K562 (cell line): Measurements from ENCODE around the gene BTBD16. TPM values are rescaled to one million over a fixed set of nuclear protein-coding genes. Genes with fewer than 3 reads are reported as not detected.

Source experiments
- ATAC-seq: fragments of 200-7000 bp; cut with Tn5 transposase; 3 replicates; pipeline ENCODE4 v1.9.1; 2020; ENCODE audit warnings: moderate library complexity
- BruUV-seq: library from RNA; stranded (reverse); fragments of 400-500 nt; replicated peaks from 2 replicates; lab custom pipeline; 2021; lab: Mats Ljungman, UMichigan
- CTCF ChIA-PET: fragments of 300-600 bp; formaldehyde crosslinking; extraction: SDS; loops from one replicate; lab custom pipeline; 2021; ENCODE audit warnings: low intra/inter-chr PET ratio; lab: Yijun Ruan, JAX
- POLR2A ChIA-PET: fragments of 300-600, 350-650 bp; sonication (Branson Sonifier 250); formaldehyde crosslinking; extraction: SDS; loops from one replicate; lab custom pipeline; 2021; ENCODE audit warnings: antibody characterized with exemption, inconsistent platforms; lab: Yijun Ruan, JAX
- DNase-seq, 4 experiments: peaks; one replicate each; pipeline versions ENCODE4 v3.0.0 to v3.0.0-alpha.2; 2011 to 2018; ENCODE audit warnings: low spot score in 3 of 4, mixed read lengths in 3 of 4; ENCODE audit errors: extremely low read depth in 1 of 4
- FAIRE-seq: peaks from 2 replicates; lab custom pipeline; 2011; peaks lifted over from hg19 to GRCh38; lab: Jason Lieb, UNC
- H2AFZ ChIP-seq: 2 replicates; pipeline ENCODE4 v1.6.0; 2011; ENCODE audit warnings: low read depth, low read length, control low read depth, inconsistent platforms
- H3K27ac ChIP-seq: fragments of 200-600 bp; 3 replicates; pipeline ENCODE4 v1.8.0; 2011; ENCODE audit warnings: low read depth, mild to moderate bottlenecking, control low read depth, inconsistent platforms, low read length, moderate library complexity, mixed read lengths; ENCODE audit errors: extremely low read depth
- H3K27me3 ChIP-seq, 2 experiments: fragments of 300-600 bp in 1 of 2; 2 replicates in 1 of 2; 3 replicates in 1 of 2; pipeline versions ENCODE4 v1.6.0 to v1.8.0; 2011; ENCODE audit warnings: inconsistent platforms in 2 of 2, low read length in 2 of 2, mild to moderate bottlenecking in 1 of 2, mixed read lengths in 1 of 2, moderate library complexity in 1 of 2; ENCODE audit not compliant: control insufficient read depth in 2 of 2, insufficient read depth in 2 of 2
- H3K36me3 ChIP-seq: fragments of 300-600 bp; 3 replicates; pipeline ENCODE4 v1.8.0; 2011; ENCODE audit warnings: mild to moderate bottlenecking, low read length, inconsistent platforms; ENCODE audit not compliant: control insufficient read depth, insufficient read depth
- H3K4me1 ChIP-seq, 2 experiments: fragments of 200-600 bp in 1 of 2; replicated peaks in 1 of 2; 2 replicates in 1 of 2; 3 replicates in 1 of 2; pipeline versions ENCODE4 v1.5.1 to v1.8.0; 2011; ENCODE audit warnings: inconsistent platforms in 2 of 2, low read length in 2 of 2, mild to moderate bottlenecking in 1 of 2, mixed read lengths in 1 of 2, moderate library complexity in 1 of 2; ENCODE audit not compliant: control insufficient read depth in 2 of 2, insufficient read depth in 2 of 2
- H3K4me2 ChIP-seq: 2 replicates; pipeline ENCODE4 v1.6.1; 2011; ENCODE audit warnings: low read length, control low read depth, inconsistent platforms, mixed read lengths; ENCODE audit not compliant: insufficient read depth
- H3K4me3 ChIP-seq: fragments of 200-600 bp; sonication (generic), shearing (Covaris generic); 2 replicates; pipeline ENCODE4 v1.5.1; 2016; ENCODE audit warnings: control low read depth, inconsistent platforms
- H3K79me2 ChIP-seq: fragments of 200-600 bp; 3 replicates; pipeline ENCODE4 v1.8.0; 2011; ENCODE audit warnings: low read length, inconsistent platforms; ENCODE audit not compliant: control insufficient read depth, insufficient read depth
- H3K9ac ChIP-seq, 2 experiments: 2 replicates each; pipeline versions ENCODE4 v1.6.0 to v1.6.1; 2011; ENCODE audit warnings: low read depth in 2 of 2, low read length in 2 of 2, control low read depth in 1 of 2, inconsistent platforms in 1 of 2, mild to moderate bottlenecking in 1 of 2, mixed read lengths in 1 of 2; ENCODE audit not compliant: insufficient read depth in 1 of 2
- H3K9me1 ChIP-seq: one replicate; pipeline ENCODE4 v1.6.0; 2011; ENCODE audit warnings: inconsistent platforms, mild to moderate bottlenecking, low read length, moderate library complexity; ENCODE audit not compliant: control insufficient read depth, insufficient read depth
- H3K9me3 ChIP-seq: replicated peaks from 2 replicates; pipeline ENCODE4 v1.5.1; 2011; ENCODE audit warnings: low read depth, low read length, inconsistent platforms; ENCODE audit not compliant: control insufficient read depth, insufficient read depth
- H4K20me1 ChIP-seq: replicated peaks from 2 replicates; pipeline ENCODE4 v1.6.1; 2011; ENCODE audit warnings: low read length, inconsistent platforms, mixed read lengths; ENCODE audit not compliant: control insufficient read depth, insufficient read depth
- ZNF512 ChIP-seq: IDR thresholded peaks from 2 replicates; pipeline ENCODE4 v1.6.1; 2016; ENCODE audit warnings: missing genetic modification characterization, missing compliant biosample characterization
- ZNF76 ChIP-seq: fragments of 250-450 bp; sonication (Bioruptor Pico); IDR thresholded peaks from 2 replicates; pipeline ENCODE4 v1.4.0; 2020; ENCODE audit warnings: mild to moderate bottlenecking, moderate library complexity, borderline replicate concordance
- WGBS: fragments of 100-300 bp; shearing (Covaris generic); methylation state at CpG from one replicate; pipeline ENCODE4 v1.1.6; 2016; ENCODE audit warnings: low coverage, mixed read lengths; ENCODE audit not compliant: insufficient coverage; ENCODE audit errors: missing lambda C conversion rate; 5-methylcytosine and 5-hydroxymethylcytosine counted together
- in situ Hi-C: fragments of 300-500 bp; cut with MboI; formaldehyde crosslinking; loops from 4 replicates; pipeline ENCODE4 v1.15.0; 2018; ENCODE audit warnings: inconsistent platforms, mixed read lengths
- intact Hi-C: fragments of 100-400 bp; cut with micrococcal nuclease; formaldehyde crosslinking; loops from 2 replicates; pipeline ENCODE4 v1.14.2; 2022
- polyA plus RNA-seq, 8 experiments: library from polyadenylated mRNA; depleted of rRNA in 4 of 8; stranded (reverse) in 5 of 8; unstranded in 3 of 8; fragments of >200 nt; fragmentation: Nextera tagmentation in 2 of 8; fragmentation: Illumina TruSeq in 1 of 8; extraction: Ambion mirVana in 2 of 8; extraction: Trizol in 1 of 8; gene quantifications; 2 replicates each; pipeline versions ENCODE4 v1.2.1 to v1.2.3, GENCODE V29; 2011 to 2014; ENCODE audit warnings: inconsistent platforms in 1 of 8, missing spikeins in 1 of 8
- total RNA-seq, 7 experiments: library from RNA; depleted of rRNA in 6 of 7; stranded (reverse); fragments of >200 nt in 6 of 7; fragmentation: Illumina TruSeq in 2 of 7; extraction: Trizol in 2 of 7; gene quantifications; 2 replicates each; pipeline versions ENCODE4 v1.2.1 to v1.2.3, GENCODE V29; 2011 to 2021; ENCODE audit warnings: low replicate concordance in 1 of 7

The BTBD16 gene
- total and polyA plus RNA-seq, 9 of the 15 experiments (the other 6 are each of a cell fraction or from before 2014, with no cell fraction given) = 0.11 TPM; not detected in 8

GRCh38 chr10:122327237-122328206, 56.4 kb downstream of the BTBD16 start:
- Histone ChIP-seq H3K9ac (no peak overlapping the region), H3K9me3 (no peaks in the 10 kb centered on the region), H3K9me1 (no peaks in the 10 kb centered on the region), H3K36me3 (no peaks in the 10 kb centered on the region), H3K4me3 (no peak overlapping the region), H3K79me2 (no peaks in the 10 kb centered on the region), H3K4me1 (no peaks in the 10 kb centered on the region), H3K4me2 (no peak overlapping the region), H3K27ac (no peak overlapping the region), H2AFZ (no peak overlapping the region), H4K20me1 (no peaks in the 10 kb centered on the region), H3K27me3 (peaks cover 0 to 15% of the 10 kb centered on the region in 2 experiments; a peak in 2 of 5 replicates)
- CTCF ChIA-PET = no interaction called here
- TF ChIP-seq ZNF76 (CRISPR knock-in tag) = no peak
- TF ChIP-seq ZNF512 (tag) = no peak
- DNase-seq = no peak
- intact Hi-C loops (no loop called here), in situ Hi-C loops (no loop called here)
- under 1% methylated on average over 8 of the region's 16 CpGs for WGBS
- no TSS peak for BruUV-seq
- POLR2A ChIA-PET = no interaction called here
- no peak for FAIRE-seq
- no peak for ATAC-seq
